ENCODE data around the gene HP1BP3. TPM values are rescaled to one million over a fixed set of nuclear protein-coding genes. Genes with fewer than 3 reads are reported as not detected.

The HP1BP3 gene
- total and polyA plus RNA-seq, 4 donors, result 34.8 to 115 (median 72.7) TPM

GRCh38 chr1:20811916-20812315, 24.8 kb upstream of the HP1BP3 start (continued):
- TF ChIP-seq, protein P1, sequence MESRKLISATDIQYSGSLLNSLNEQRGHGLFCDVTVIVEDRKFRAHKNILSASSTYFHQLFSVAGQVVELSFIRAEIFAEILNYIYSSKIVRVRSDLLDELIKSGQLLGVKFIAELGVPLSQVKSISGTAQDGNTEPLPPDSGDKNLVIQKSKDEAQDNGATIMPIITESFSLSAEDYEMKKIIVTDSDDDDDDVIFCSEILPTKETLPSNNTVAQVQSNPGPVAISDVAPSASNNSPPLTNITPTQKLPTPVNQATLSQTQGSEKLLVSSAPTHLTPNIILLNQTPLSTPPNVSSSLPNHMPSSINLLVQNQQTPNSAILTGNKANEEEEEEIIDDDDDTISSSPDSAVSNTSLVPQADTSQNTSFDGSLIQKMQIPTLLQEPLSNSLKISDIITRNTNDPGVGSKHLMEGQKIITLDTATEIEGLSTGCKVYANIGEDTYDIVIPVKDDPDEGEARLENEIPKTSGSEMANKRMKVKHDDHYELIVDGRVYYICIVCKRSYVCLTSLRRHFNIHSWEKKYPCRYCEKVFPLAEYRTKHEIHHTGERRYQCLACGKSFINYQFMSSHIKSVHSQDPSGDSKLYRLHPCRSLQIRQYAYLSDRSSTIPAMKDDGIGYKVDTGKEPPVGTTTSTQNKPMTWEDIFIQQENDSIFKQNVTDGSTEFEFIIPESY (IDR thresholded peaks at IDR 0.05), result no peak
- TF ChIP-seq SP1 (IDR thresholded peaks at IDR 0.05), result no peak
- no peak for TF ChIP-seq RXRA (IDR thresholded peaks at IDR 0.05)
- no peak for TF ChIP-seq TAF1 (conservative IDR thresholded peaks at IDR 0.05)
- TF ChIP-seq FOXA1 (IDR thresholded peaks at IDR 0.05), result no peak
- TF ChIP-seq NR2F2 (IDR thresholded peaks at IDR 0.05), result no peak
- TF ChIP-seq GABPA (IDR thresholded peaks at IDR 0.05 in 1 of 2, conservative IDR thresholded peaks at IDR 0.05 in 1 of 2), result no peak
- TF ChIP-seq EGR1 (IDR thresholded peaks at IDR 0.05; ENCODE audit: low read depth in 2 of 2), result no peak

DNA sequence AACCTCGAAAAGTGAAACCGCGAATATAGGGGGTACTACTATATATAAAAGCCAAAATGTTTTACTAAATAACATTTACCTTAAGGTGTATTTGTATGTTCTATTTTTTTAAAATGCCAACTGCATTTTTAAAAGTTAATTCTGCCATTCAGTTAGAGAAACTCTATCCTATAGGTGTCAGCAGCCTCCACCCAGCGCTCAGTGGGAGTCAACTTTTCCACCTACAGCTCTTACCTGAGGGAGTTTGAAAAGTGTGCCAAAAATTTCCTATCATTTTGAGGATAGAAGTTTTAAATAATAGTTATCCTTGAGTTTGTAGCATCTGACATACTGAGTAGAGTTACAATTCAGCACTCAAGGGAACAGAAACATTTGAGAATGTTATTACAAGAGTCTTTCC, 6.1 kb upstream of the HP1BP3 start:
- H3K9me3 ChIP-seq (ENCODE audit: control insufficient read depth in 4 of 4, low read length in 3 of 4), result no peaks in the 10 kb centered on the region
- H3K4me1 ChIP-seq (ENCODE audit: control insufficient read depth in 4 of 4, insufficient read depth in 4 of 4, low read length in 3 of 4), result peaks cover 0 to under 1% (median 0%) of the 10 kb centered on the region in 4 donors
- H3K27me3 ChIP-seq (ENCODE audit: control insufficient read depth in 4 of 4, insufficient read depth in 4 of 4, low read length in 3 of 4), result no peaks in the 10 kb centered on the region
- TF ChIP-seq, protein P2, sequence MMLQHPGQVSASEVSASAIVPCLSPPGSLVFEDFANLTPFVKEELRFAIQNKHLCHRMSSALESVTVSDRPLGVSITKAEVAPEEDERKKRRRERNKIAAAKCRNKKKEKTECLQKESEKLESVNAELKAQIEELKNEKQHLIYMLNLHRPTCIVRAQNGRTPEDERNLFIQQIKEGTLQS (IDR thresholded peaks at IDR 0.05), result no peak
- TF ChIP-seq, protein P1 (IDR thresholded peaks at IDR 0.05), result no peak
- TF ChIP-seq, protein P3, sequence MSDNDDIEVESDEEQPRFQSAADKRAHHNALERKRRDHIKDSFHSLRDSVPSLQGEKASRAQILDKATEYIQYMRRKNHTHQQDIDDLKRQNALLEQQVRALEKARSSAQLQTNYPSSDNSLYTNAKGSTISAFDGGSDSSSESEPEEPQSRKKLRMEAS (IDR thresholded peaks at IDR 0.05), result no peak
- TF ChIP-seq FOXA2 (IDR thresholded peaks at IDR 0.05) (no peak), EGR1 (IDR thresholded peaks at IDR 0.05; ENCODE audit: low read depth in 2 of 2) (no peak), FOXA1 (IDR thresholded peaks at IDR 0.05) (no peak), GABPA (IDR thresholded peaks at IDR 0.05 in 1 of 2, conservative IDR thresholded peaks at IDR 0.05 in 1 of 2) (no peak), HNF4G (IDR thresholded peaks at IDR 0.05) (no peak), RAD21 (IDR thresholded peaks at IDR 0.05) (no peak), HNF4A (conservative IDR thresholded peaks at IDR 0.05) (no peak), YY1 (IDR thresholded peaks at IDR 0.05) (no peak), JUND (IDR thresholded peaks at IDR 0.05) (no peak)
- no peak overlapping the region for H3K4me3 ChIP-seq (ENCODE audit: low read depth in 1 of 3, low read length in 3 of 3)
- H3K9ac ChIP-seq (ENCODE audit: low read depth in 1 of 2, low read length in 2 of 2), result no peak overlapping the region
- no peaks in the 10 kb centered on the region for H3K36me3 ChIP-seq (ENCODE audit: control insufficient read depth in 4 of 4, insufficient read depth in 3 of 4, low read depth in 1 of 4, low read length in 3 of 4)
- 98% methylated on average over 4 of the region's 4 CpGs for WGBS
- DNase-seq (ENCODE audit: low spot score), result no peak
- no peak overlapping the region for H3K27ac ChIP-seq (ENCODE audit: low read depth in 1 of 2, low read length in 2 of 2)

DNA sequence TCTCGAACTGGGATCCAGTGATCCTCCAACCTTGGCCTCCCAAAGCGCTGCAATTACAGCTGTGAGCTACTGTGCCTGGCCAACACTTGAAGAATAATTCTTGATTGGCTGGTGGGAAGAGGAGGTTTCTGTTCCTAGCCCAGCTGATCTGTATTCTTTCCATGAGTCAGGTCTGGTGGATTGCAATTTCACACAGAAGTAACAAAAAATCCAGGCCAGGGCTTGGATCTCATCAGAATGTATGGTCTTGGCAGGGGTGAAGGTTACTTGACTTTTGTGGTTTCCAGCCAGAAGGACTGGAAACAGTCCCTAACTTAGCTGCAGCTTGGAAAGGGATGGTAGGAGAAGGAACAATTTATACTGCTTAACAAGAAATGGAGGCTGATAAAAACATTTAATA, 5.1 kb upstream of the HP1BP3 start:
- WGBS, result 90% methylated on average over 2 of the region's 2 CpGs
- H3K9ac ChIP-seq (ENCODE audit: low read depth in 1 of 2, low read length in 2 of 2), result no peak overlapping the region
- H3K4me1 ChIP-seq (ENCODE audit: control insufficient read depth in 4 of 4, insufficient read depth in 4 of 4, low read length in 3 of 4), result peaks cover 0 to 7% (median 4%) of the 10 kb centered on the region in 4 donors
- TF ChIP-seq, protein P3 (IDR thresholded peaks at IDR 0.05), result no peak
- TF ChIP-seq RAD21 (IDR thresholded peaks at IDR 0.05), result no peak
- no peak for TF ChIP-seq TAF1 (conservative IDR thresholded peaks at IDR 0.05)
- TF ChIP-seq RXRA (IDR thresholded peaks at IDR 0.05), result no peak
- TF ChIP-seq HNF4A (conservative IDR thresholded peaks at IDR 0.05), result no peak
- TF ChIP-seq SP1 (IDR thresholded peaks at IDR 0.05), result no peak
- no peak for TF ChIP-seq NR2F2 (IDR thresholded peaks at IDR 0.05)
- TF ChIP-seq, protein P4, sequence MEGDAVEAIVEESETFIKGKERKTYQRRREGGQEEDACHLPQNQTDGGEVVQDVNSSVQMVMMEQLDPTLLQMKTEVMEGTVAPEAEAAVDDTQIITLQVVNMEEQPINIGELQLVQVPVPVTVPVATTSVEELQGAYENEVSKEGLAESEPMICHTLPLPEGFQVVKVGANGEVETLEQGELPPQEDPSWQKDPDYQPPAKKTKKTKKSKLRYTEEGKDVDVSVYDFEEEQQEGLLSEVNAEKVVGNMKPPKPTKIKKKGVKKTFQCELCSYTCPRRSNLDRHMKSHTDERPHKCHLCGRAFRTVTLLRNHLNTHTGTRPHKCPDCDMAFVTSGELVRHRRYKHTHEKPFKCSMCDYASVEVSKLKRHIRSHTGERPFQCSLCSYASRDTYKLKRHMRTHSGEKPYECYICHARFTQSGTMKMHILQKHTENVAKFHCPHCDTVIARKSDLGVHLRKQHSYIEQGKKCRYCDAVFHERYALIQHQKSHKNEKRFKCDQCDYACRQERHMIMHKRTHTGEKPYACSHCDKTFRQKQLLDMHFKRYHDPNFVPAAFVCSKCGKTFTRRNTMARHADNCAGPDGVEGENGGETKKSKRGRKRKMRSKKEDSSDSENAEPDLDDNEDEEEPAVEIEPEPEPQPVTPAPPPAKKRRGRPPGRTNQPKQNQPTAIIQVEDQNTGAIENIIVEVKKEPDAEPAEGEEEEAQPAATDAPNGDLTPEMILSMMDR (IDR thresholded peaks at IDR 0.05; ENCODE audit: low read depth, low read length, missing input control), result no peak
- TF ChIP-seq HNF4G (IDR thresholded peaks at IDR 0.05), result no peak
- TF ChIP-seq YY1 (IDR thresholded peaks at IDR 0.05), result no peak
- TF ChIP-seq, protein P2 (IDR thresholded peaks at IDR 0.05), result no peak
- H3K27ac ChIP-seq (ENCODE audit: low read depth in 1 of 2, low read length in 2 of 2), result no peak overlapping the region
- DNase-seq (ENCODE audit: low spot score), result no peak
- no peak overlapping the region for H3K4me3 ChIP-seq (ENCODE audit: low read depth in 1 of 3, low read length in 3 of 3)
- H3K36me3 ChIP-seq (ENCODE audit: control insufficient read depth in 4 of 4, insufficient read depth in 3 of 4, low read depth in 1 of 4, low read length in 3 of 4), result no peaks in the 10 kb centered on the region
- H3K27me3 ChIP-seq (ENCODE audit: control insufficient read depth in 4 of 4, insufficient read depth in 4 of 4, low read length in 3 of 4), result no peaks in the 10 kb centered on the region
- no peaks in the 10 kb centered on the region for H3K9me3 ChIP-seq (ENCODE audit: control insufficient read depth in 4 of 4, low read length in 3 of 4)
